SK-N-SH (cell line): ENCODE measurements around the gene MVB12B. TPM values are rescaled to one million over a fixed set of nuclear protein-coding genes. Genes with fewer than 3 reads are reported as not detected.

Experiments
- CTCF ChIA-PET: fragments of 300-600, 350-600 bp; formaldehyde crosslinking; extraction: SDS; loops from one replicate; lab custom pipeline; 2021; lab: Yijun Ruan, JAX
- POLR2A ChIA-PET: fragments of 350-600 bp; sonication (Branson Sonifier 250); formaldehyde crosslinking; extraction: SDS; loops from one replicate; lab custom pipeline; 2020; ENCODE audit warnings: antibody characterized with exemption, inconsistent platforms; lab: Yijun Ruan, JAX
- DNase-seq: peaks from one replicate; pipeline ENCODE4 v3.0.0; 2012
- H2AFZ ChIP-seq: fragments of 200-600 bp; sonication (generic); 2 replicates; pipeline ENCODE4 v1.8.1; 2016; ENCODE audit warnings: antibody characterized with exemption, mild to moderate bottlenecking, low read depth
- H3F3A ChIP-seq: fragments of 200-600 bp; sonication (generic); replicated peaks from 2 replicates; pipeline ENCODE3; 2016; ENCODE audit warnings: antibody characterized with exemption, mild to moderate bottlenecking; ENCODE audit not compliant: insufficient read depth
- H3K27ac ChIP-seq, 2 experiments: fragments of 200-500 bp in 1 of 2; fragments of 200-600 bp in 1 of 2; sonication (Bioruptor generic) in 1 of 2; sonication (generic), shearing (Covaris generic) in 1 of 2; 2 replicates each; pipeline versions ENCODE4 v1.5.1 to v1.6.1; 2014 to 2016; ENCODE audit warnings: low read depth in 2 of 2, inconsistent platforms in 1 of 2, low read length in 1 of 2, mild to moderate bottlenecking in 1 of 2, mixed read lengths in 1 of 2
- H3K27me3 ChIP-seq: fragments of 200-600 bp; sonication (generic), shearing (Covaris generic); 2 replicates; pipeline ENCODE4 v1.6.1; 2016; ENCODE audit warnings: mixed run types; ENCODE audit not compliant: insufficient read depth
- H3K36me3 ChIP-seq, 2 experiments: fragments of 200-500 bp in 1 of 2; fragments of 200-600 bp in 1 of 2; sonication (Bioruptor generic) in 1 of 2; sonication (generic) in 1 of 2; replicated peaks in 1 of 2; 2 replicates each; pipeline versions ENCODE3 to v1.5.1; 2014 to 2016; ENCODE audit warnings: low read length in 1 of 2, mild to moderate bottlenecking in 1 of 2; ENCODE audit not compliant: insufficient read depth in 2 of 2, control insufficient read depth in 1 of 2
- H3K4me1 ChIP-seq, 2 experiments: fragments of 200-500 bp in 1 of 2; fragments of 200-600 bp in 1 of 2; sonication (Bioruptor generic) in 1 of 2; sonication (generic), shearing (Covaris generic) in 1 of 2; 2 replicates each; pipeline versions ENCODE4 v1.5.1 to v1.6.1; 2014 to 2016; ENCODE audit warnings: low read depth in 1 of 2, low read length in 1 of 2, mixed run types in 1 of 2; ENCODE audit not compliant: insufficient read depth in 2 of 2, control insufficient read depth in 1 of 2
- H3K4me2 ChIP-seq: fragments of 200-600 bp; sonication (generic), shearing (Covaris generic); 2 replicates; pipeline ENCODE4 v1.6.1; 2017; ENCODE audit warnings: mixed run types
- H3K4me3 ChIP-seq, 2 experiments: fragments of 200-500 bp in 1 of 2; fragments of 200-600 bp in 1 of 2; sonication (Bioruptor generic) in 1 of 2; sonication (generic), shearing (Covaris generic) in 1 of 2; 2 replicates each; pipeline versions ENCODE4 v1.5.1 to v1.8.1; 2014 to 2016; ENCODE audit warnings: low read depth in 2 of 2, inconsistent platforms in 1 of 2, low read length in 1 of 2, mild to moderate bottlenecking in 1 of 2, mixed read lengths in 1 of 2, moderate library complexity in 1 of 2
- H3K79me2 ChIP-seq: fragments of 200-600 bp; sonication (generic); 2 replicates; pipeline ENCODE4 v1.8.1; 2017; ENCODE audit warnings: mild to moderate bottlenecking; ENCODE audit not compliant: insufficient read depth
- H3K9ac ChIP-seq: fragments of 200-600 bp; sonication (generic); 2 replicates; pipeline ENCODE4 v1.6.1; 2017; ENCODE audit warnings: mixed run types
- H3K9me2 ChIP-seq: fragments of 200-600 bp; sonication (generic); 2 replicates; pipeline ENCODE4 v1.6.1; 2017; ENCODE audit warnings: mixed run types
- H3K9me3 ChIP-seq: fragments of 200-600 bp; sonication (generic); 2 replicates; pipeline ENCODE4 v1.6.1; 2017; ENCODE audit warnings: mixed run types, mild to moderate bottlenecking, moderate library complexity
- H4K20me1 ChIP-seq: fragments of 200-600 bp; sonication (generic); 2 replicates; pipeline ENCODE4 v1.6.1; 2017; ENCODE audit warnings: mild to moderate bottlenecking, mixed run types; ENCODE audit not compliant: insufficient read depth
- ELF1 ChIP-seq: IDR thresholded peaks from 2 replicates; pipeline ENCODE4 v1.4.0; 2012
- FOSL2 ChIP-seq: IDR thresholded peaks from 2 replicates; pipeline ENCODE4 v1.4.0; 2012; ENCODE audit warnings: low read depth, mild to moderate bottlenecking, moderate library complexity, borderline replicate concordance
- GATA2 ChIP-seq: sonication (generic); formaldehyde crosslinking; IDR thresholded peaks from 2 replicates; pipeline ENCODE4 v1.5.0; 2020; ENCODE audit warnings: mild to moderate bottlenecking, missing genetic modification reagents
- MEF2A ChIP-seq: IDR thresholded peaks from 2 replicates; pipeline ENCODE4 v1.4.0; 2012; ENCODE audit warnings: low read depth, borderline replicate concordance
- NFIC ChIP-seq: IDR thresholded peaks from 2 replicates; pipeline ENCODE4 v1.4.0; 2012; ENCODE audit warnings: borderline replicate concordance
- NRF1 ChIP-seq: IDR thresholded peaks from 2 replicates; pipeline ENCODE4 v1.6.1; 2012; ENCODE audit warnings: low read depth, mild to moderate bottlenecking, low read length
- POLR2AphosphoS5 ChIP-seq: IDR thresholded peaks from 2 replicates; pipeline ENCODE4 v1.6.1; 2012; ENCODE audit warnings: low read depth, low read length
- RAD21 ChIP-seq: IDR thresholded peaks from 2 replicates; pipeline ENCODE4 v1.6.1; 2012; ENCODE audit warnings: mild to moderate bottlenecking, low read length
- RCOR1 ChIP-seq: fragments of 150-350 bp; IDR thresholded peaks from 2 replicates; pipeline ENCODE4 v1.6.1; 2017; ENCODE audit warnings: antibody characterized with exemption, low read length
- REST ChIP-seq: IDR thresholded peaks from 2 replicates; pipeline ENCODE4 v1.6.1; 2012; ENCODE audit warnings: mild to moderate bottlenecking, low read depth, low read length, moderate library complexity
- RFX5 ChIP-seq: IDR thresholded peaks from 2 replicates; pipeline ENCODE4 v1.6.1; 2012; ENCODE audit warnings: mild to moderate bottlenecking, improper control_type of control experiment, low read length
- SIN3A ChIP-seq: IDR thresholded peaks from 2 replicates; pipeline ENCODE4 v1.6.1; 2012; ENCODE audit warnings: low read depth, mild to moderate bottlenecking, low read length, moderate library complexity, borderline replicate concordance
- SMC3 ChIP-seq: IDR thresholded peaks from 2 replicates; pipeline ENCODE4 v1.6.1; 2012; ENCODE audit warnings: low read depth, low read length, improper control_type of control experiment
- TEAD4 ChIP-seq: IDR thresholded peaks from 2 replicates; pipeline ENCODE4 v1.4.0; 2012; ENCODE audit warnings: mild to moderate bottlenecking, borderline replicate concordance; ENCODE audit not compliant: insufficient read depth
- USF1 ChIP-seq: IDR thresholded peaks from 2 replicates; pipeline ENCODE4 v1.4.0; 2012; ENCODE audit warnings: low read depth, borderline replicate concordance
- USF2 ChIP-seq: fragments of 150-350 bp; IDR thresholded peaks from 2 replicates; pipeline ENCODE4 v1.6.1; 2017; ENCODE audit warnings: antibody characterized with exemption, low read length, low read depth, borderline replicate concordance
- WGBS: methylation state at CpG from one replicate; pipeline ENCODE4 v1.1.6; 2017; ENCODE audit warnings: low lambda C conversion rate; 5-methylcytosine and 5-hydroxymethylcytosine counted together
- polyA plus RNA-seq, 3 experiments: library from polyadenylated mRNA; depleted of rRNA; stranded (reverse); fragments of >200 nt; gene quantifications; 2 replicates each; pipeline ENCODE4 v1.2.3, GENCODE V29; 2012
- TF ChIP-seq, protein P1 (sequence below): fragments of 150-350 bp; IDR thresholded peaks from 2 replicates; pipeline ENCODE4 v1.6.1; 2016; ENCODE audit warnings: mild to moderate bottlenecking, low read depth, low read length
- TF ChIP-seq, protein P2 (sequence below): IDR thresholded peaks from 2 replicates; pipeline ENCODE4; 2012
- TF ChIP-seq, protein P3 (sequence below): IDR thresholded peaks from 2 replicates; pipeline ENCODE4 v1.4.0; 2012; ENCODE audit warnings: low read depth

MVB12B gene
- polyA plus RNA-seq, 1 of the 3 experiments (the other 2 are of a cell fraction), result 5.1 TPM

GRCh38 chr9:126296687-126297086 lies 29.9 kb upstream of the MVB12B start:
- Histone ChIP-seq H3K79me2 (no peaks in the 10 kb centered on the region), H2AFZ (no peak overlapping the region), H3K27ac (no peak overlapping the region), H3K36me3 (no peaks in the 10 kb centered on the region), H3K9me2 (no peaks in the 10 kb centered on the region), H3K9me3 (no peaks in the 10 kb centered on the region), H4K20me1 (no peaks in the 10 kb centered on the region), H3K4me2 (no peak overlapping the region), H3K4me3 (no peak overlapping the region), H3K4me1 (no peaks in the 10 kb centered on the region; a peak in 1 of 4 replicates), H3K27me3 (0 out of 2 replicates have a peak, but pooled peaks cover 4% of the 10 kb centered on the region), H3K9ac (no peak overlapping the region), H3F3A (no peaks in the 10 kb centered on the region)
- CTCF ChIA-PET, result interaction anchor here (1.4 to 5.9 kb wide), 2 partner anchors 102 to 195 kb away, joined by 5 to 35 read pairs; no protein-coding TSS in a partner anchor
- no peak for DNase-seq
- 83% methylated on average over 6 of the region's 6 CpGs for WGBS
- TF ChIP-seq NRF1 (no peak), NFIC (no peak), TEAD4 (no peak), SIN3A (no peak), USF1 (no peak), SMC3 (no peak), GATA2 (no peak), USF2 (no peak), RFX5 (no peak), FOSL2 (no peak), RAD21 (no peak), POLR2AphosphoS5 (no peak), MEF2A (no peak)
- TF ChIP-seq, protein P1, sequence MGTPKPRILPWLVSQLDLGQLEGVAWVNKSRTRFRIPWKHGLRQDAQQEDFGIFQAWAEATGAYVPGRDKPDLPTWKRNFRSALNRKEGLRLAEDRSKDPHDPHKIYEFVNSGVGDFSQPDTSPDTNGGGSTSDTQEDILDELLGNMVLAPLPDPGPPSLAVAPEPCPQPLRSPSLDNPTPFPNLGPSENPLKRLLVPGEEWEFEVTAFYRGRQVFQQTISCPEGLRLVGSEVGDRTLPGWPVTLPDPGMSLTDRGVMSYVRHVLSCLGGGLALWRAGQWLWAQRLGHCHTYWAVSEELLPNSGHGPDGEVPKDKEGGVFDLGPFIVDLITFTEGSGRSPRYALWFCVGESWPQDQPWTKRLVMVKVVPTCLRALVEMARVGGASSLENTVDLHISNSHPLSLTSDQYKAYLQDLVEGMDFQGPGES, result no peak
- POLR2A ChIA-PET, result no interaction called here

- TF ChIP-seq, protein P2, sequence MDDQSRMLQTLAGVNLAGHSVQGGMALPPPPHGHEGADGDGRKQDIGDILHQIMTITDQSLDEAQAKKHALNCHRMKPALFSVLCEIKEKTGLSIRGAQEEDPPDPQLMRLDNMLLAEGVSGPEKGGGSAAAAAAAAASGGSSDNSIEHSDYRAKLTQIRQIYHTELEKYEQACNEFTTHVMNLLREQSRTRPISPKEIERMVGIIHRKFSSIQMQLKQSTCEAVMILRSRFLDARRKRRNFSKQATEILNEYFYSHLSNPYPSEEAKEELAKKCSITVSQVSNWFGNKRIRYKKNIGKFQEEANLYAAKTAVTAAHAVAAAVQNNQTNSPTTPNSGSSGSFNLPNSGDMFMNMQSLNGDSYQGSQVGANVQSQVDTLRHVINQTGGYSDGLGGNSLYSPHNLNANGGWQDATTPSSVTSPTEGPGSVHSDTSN, result no peak
- TF ChIP-seq ELF1 (no peak), RCOR1 (no peak), REST (no peak)
- TF ChIP-seq, protein P3, sequence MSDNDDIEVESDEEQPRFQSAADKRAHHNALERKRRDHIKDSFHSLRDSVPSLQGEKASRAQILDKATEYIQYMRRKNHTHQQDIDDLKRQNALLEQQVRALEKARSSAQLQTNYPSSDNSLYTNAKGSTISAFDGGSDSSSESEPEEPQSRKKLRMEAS, result no peak
- no peaks in the 10 kb centered on the region for H3K36me3 ChIP-seq
- H3K27ac ChIP-seq, result no peak overlapping the region
- no peaks in the 10 kb centered on the region for H3K79me2 ChIP-seq
- H4K20me1 ChIP-seq, result no peaks in the 10 kb centered on the region
- no peaks in the 10 kb centered on the region for H3F3A ChIP-seq
- no peaks in the 10 kb centered on the region for H3K9me3 ChIP-seq
- no peak overlapping the region for H3K4me3 ChIP-seq
- H3K4me1 ChIP-seq, result no peaks in the 10 kb centered on the region; a peak in 1 of 4 replicates
- H3K4me2 ChIP-seq, result no peak overlapping the region
- 68% methylated on average over 7 of the region's 7 CpGs for WGBS
- no peak overlapping the region for H3K9ac ChIP-seq
- no peak for DNase-seq
- 0 out of 2 replicates have a peak, but pooled peaks cover 4% of the 10 kb centered on the region for H3K27me3 ChIP-seq
- no peak overlapping the region for H2AFZ ChIP-seq
- H3K9me2 ChIP-seq, result no peaks in the 10 kb centered on the region
- CTCF ChIA-PET, result interaction anchor here (0.6 to 5.9 kb wide), 3 partner anchors 101 to 194 kb away, joined by 3 to 35 read pairs (median 5); no protein-coding TSS in a partner anchor
- POLR2A ChIA-PET, result interaction anchor here (1.1 kb wide), 1 partner anchor 29 kb away, joined by 3 read pairs; the partner anchor contains the start of gene MVB12B
Observed at GRCh38 chr9:126297661-126298060, 29.0 kb upstream of the MVB12B start.
